ENCODE data around the gene USP48. TPM values are rescaled to one million over a fixed set of nuclear protein-coding genes. Genes with fewer than 3 reads are reported as not detected.
A peak's percentile ranks its signal among the peaks of the same experiment; 100 is the strongest.
"Not testable (repeated sequence)": the region's sequence is repeated elsewhere in the genome, so short reads cannot be mapped to it uniquely, and the experiment has no call there.

Gene USP48
- 45.0 TPM for polyA plus RNA-seq (ENCODE audit: insufficient read length)

- DNase-seq, result peak; percentile 99
Observed at GRCh38 chr1:21782868-21783678, at the start of gene USP48. Gene USP48, minus strand, starts transcription at chr1:21783149. Its CDS starts 192 bp downstream, at chr1:21782957.

DNA sequence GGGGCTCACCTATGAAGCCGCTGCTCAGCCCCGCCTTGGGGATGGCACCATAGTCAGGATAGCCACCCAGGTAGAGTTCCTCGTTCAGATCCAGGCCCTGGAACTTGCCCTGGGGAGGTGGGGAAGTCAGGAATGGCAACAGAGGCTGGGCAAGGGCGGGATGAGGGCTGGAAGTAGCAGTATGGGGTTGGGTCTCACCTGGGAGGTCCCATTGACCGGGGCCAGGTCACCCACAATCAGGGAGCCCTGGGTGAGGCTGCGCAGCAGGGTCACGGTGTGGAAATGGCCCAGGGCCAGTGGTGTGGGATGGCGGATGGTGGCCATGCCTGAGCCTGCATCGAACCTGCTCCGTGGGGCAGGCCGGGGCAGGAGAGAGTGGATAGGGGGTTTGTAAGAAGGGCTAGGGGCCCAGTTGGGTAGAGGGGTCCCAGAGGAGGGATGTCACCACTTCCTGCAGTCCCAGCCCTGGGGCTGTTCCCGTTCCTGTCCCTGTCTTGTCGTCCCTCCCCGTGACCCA lies 48.6 kb upstream of the USP48 start:
- DNase-seq, result no peak

GRCh38 chr1:21830792-21831453 lies 48.0 kb upstream of the USP48 start:
- no peak for DNase-seq

GRCh38 chr1:21829294-21829693 lies 46.3 kb upstream of the USP48 start:
- no peak for DNase-seq

DNA sequence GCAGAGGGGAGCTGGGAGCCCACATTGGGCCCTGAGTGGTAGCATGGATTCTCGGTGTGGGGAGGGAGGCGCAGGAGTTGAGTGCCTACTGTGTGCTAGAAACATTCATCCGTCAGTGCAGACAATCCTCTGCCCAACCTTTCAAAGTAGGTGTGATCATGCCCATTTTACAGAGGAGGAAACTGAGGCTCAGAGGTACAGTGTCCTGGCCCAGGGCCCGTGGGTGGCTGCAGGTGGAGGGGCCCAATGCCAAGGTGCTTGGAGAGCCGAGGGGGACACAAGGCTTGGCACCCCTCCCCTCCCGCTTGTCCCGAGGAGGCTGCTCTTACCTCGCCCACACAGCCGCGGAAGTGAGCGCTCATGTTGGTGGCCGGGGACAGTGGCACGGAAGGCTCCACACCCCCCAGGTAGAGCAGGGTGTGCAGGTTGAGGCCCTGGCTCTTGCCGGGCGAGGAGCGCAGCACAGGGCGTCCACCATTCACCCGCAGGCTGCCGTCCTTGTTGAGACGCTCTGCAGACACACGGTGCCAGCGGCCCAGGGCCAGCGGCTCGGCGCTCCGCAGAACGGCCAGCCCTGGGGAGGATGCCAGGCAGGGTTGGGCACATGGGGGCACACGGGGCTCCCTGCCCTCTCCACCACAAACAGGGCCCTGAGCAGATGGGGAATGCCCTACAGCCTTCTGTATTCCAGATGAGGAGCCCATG lies 45.7 kb upstream of the USP48 start:
- no peak for DNase-seq

GRCh38 chr1:21828075-21828474 lies 45.1 kb upstream of the USP48 start:
- no peak for DNase-seq

DNA sequence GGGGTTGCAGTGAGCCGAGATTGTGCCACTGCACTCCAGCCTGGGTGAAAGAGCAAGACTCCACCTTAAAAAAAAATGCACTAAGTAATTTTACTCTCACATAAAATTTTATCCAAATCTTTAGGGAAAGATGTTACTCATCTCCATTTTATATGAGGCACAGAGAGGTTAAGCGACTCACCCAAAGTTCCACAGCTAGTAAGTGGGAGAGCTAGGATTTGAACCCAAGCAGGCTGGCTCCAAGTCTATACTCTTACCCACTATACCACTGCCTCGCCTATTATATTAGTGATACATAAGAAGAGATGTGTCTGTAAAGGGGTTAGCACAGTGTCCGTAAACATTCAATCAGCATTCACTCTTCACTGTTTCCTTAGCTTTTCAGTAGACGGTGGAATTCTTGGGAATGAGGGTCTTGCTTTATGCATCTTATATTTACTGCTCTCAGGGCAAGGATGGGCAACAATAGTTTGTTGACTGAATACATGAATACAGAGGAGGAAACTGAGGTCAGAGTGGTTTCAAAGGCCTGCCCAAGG lies 44.3 kb upstream of the USP48 start:
- no peak for DNase-seq

DNA sequence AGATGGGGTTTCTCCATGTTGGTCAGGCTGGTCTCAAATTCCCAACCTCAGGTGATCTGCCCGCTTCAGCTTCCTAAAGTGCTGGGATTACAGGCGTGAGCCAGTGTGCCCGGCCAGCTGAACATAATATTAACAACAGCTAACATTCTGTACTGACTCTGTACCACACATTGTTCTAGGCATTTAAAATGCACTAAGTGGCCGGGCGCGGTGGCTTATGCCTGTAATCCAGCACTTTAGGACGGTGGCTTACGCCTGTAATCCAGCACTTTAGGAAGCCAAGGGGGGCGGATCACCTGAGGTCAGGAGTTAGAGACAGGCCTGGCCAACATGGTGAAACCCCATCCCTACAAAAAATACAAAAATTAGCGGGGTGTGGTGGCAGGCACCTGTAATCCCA lies 43.7 kb upstream of the USP48 start:
- not testable (repeated sequence) for DNase-seq

GRCh38 chr1:21825393-21825792 lies 42.4 kb upstream of the USP48 start:
- no peak for DNase-seq

DNA sequence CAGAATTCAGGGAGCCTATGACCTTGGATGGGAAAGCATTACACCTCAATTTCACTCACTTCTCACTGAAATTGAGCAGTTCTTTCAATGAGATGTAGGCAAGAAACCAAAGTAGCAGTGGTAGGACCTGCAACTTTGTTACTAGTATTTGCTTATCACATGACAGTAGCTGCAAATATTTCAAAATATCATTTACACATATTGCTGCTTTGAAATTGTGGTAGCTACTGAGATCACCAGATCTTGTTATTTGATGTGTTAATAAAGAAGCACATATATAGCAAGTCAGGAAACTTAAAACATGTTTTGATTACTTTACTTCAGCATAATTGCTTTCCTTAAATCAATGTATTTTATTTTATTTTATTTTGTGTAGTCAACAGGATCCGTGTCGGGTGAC lies 42.0 kb upstream of the USP48 start:
- DNase-seq, result no peak

GRCh38 chr1:21823980-21824702 lies 41.2 kb upstream of the USP48 start:
- DNase-seq, result no peak

DNA sequence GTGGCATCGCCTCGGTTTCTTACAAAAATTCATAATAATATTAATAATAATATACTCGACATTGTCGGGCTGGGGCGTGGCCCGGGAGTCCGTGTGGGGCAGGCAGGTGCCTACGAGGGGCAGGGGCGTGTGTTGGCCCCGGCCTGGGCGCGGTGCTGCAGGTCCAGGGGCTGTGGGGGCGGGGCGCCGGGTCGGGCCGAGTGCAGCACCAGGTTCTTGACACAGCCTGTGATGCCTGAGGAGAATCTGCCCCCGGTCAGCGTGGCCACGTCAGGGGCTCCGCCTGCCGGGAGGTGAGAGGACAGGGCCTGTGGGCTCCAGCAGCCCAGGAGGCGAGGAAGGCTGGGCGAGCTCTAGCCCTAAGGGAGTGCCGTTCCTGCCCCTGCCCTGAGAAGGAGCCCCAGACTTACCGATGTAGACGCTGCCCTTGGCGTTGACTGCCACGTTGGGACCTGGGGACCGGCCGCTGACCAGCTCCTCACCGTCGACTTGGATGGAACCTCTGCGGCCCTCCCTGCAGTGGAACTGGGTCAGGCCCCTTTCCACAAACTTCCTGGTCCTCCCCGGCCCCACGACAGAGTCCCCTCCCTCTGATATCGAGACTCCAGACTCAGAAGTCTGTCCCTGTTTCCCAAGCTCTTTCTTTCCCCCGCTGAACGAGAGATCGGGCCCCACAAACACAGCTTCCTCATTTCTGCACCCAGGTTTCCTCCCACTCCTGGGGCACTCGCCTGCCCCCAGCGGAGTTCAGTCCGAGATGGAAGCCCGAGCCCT lies 40.4 kb upstream of the USP48 start:
- DNase-seq, result no peak

DNA sequence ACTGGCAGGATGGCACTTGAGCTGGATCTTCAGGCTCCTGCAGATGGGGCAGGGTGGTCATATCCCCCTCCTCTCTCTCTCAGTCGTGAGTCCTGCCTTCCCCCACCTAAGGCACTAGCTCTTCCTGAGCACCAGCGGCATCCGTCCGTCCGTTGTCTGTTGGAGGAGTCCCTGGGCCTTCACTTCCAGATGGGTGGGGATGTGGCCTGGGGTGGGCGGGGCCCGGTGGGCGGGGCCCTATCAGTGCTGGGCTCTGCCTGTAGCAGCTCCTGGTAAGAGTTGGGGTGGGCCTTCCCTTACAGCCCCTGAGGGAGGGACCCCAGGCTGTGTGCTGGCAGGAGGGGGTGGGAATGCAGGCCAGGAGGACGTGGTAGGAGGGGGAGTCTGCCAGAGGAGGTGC lies 39.4 kb upstream of the USP48 start:
- no peak for DNase-seq

DNA sequence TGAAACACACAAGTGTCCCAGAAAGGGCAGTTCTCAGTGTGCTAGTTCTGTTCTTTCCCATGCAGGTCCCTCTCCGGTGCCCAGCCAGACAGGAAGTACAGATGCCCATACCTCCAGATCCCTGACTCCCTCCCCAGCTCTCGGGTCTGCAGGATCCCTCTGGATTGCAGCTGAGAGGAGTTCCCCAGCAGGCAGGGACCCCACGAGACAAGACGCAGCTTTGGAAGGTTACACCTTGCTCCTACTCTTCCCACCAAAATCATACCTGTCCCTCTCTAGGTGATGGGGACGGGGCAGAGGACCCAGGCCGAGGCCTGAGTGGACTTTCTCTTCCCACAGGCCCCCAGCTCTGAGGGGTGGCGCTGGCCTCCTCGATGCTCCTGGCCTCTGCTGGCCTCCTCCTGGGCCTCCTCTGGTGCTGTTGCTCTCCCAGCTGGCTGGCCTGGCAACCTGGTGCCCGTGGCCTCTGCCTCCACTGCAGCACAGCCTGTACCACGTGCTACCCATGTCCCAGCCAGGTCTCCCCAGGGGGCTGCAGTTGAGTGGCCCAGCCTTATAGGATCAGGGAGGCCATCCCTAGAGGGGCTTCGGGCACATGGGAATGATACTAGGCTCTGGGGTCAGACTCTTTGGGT lies 38.6 kb upstream of the USP48 start:
- DNase-seq, result no peak

- no peak for DNase-seq
Observed at GRCh38 chr1:21820597-21821232, 37.8 kb upstream of the USP48 start.

DNA sequence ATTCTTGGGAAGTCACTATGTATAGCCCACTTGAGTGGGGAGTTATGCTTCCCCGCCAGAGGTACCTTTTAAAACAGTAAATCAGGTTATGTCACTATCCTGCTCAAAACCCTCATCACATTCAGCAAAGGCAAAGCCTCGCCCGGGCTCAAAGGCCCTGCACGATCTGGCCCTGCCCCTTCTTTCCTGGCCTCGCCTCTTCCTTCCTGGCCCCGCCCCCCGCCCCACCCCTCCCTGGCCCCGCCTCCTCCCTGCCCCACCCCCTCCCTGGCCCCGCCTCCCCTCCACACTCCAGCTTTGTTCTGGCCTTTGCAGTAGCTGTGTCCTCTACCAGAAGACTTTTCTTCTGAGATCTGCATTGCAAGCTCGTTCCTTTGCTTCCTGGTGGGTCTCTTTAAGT lies 35.7 kb upstream of the USP48 start:
- no peak for DNase-seq

- DNase-seq, result no peak
Observed at GRCh38 chr1:21816602-21817302, 33.8 kb upstream of the USP48 start.

- peak; percentile 54 for DNase-seq
Observed at GRCh38 chr1:21815724-21816321, 32.9 kb upstream of the USP48 start.

GRCh38 chr1:21814981-21815582 lies 32.1 kb upstream of the USP48 start:
- no peak for DNase-seq

Measured in hindlimb muscle (tissue), 1 donor.